Mesenchymal stem cell (in vitro differentiated cells and primary cell): ENCODE results near the gene PLXNC1.
A peak's percentile ranks its signal among the peaks of the same experiment; 100 is the strongest.

Experiments used
- DNase-seq: peaks from one replicate; pipeline ENCODE4 v3.0.0-alpha.2; 2013
- H2AFZ ChIP-seq: one replicate; pipeline ENCODE4 v1.6.1; 2013; ENCODE audit warnings: low read depth, mild to moderate bottlenecking, control low read depth, inconsistent platforms, low read length, moderate library complexity
- H2AK5ac ChIP-seq: 2 replicates; pipeline ENCODE4 v1.6.1; 2013; ENCODE audit warnings: low read length, moderate library complexity, mild to moderate bottlenecking, inconsistent platforms; ENCODE audit not compliant: severe bottlenecking
- H2BK120ac ChIP-seq: one replicate; pipeline ENCODE4 v1.6.1; 2013; ENCODE audit warnings: low read depth, mild to moderate bottlenecking, inconsistent platforms, low read length, moderate library complexity
- H2BK12ac ChIP-seq, 2 experiments: one replicate each; pipeline ENCODE4 v1.6.1; 2013; ENCODE audit warnings: inconsistent platforms in 2 of 2, low read length in 2 of 2, mild to moderate bottlenecking in 2 of 2, moderate library complexity in 2 of 2, control low read depth in 1 of 2
- H2BK15ac ChIP-seq: one replicate; pipeline ENCODE4 v1.6.1; 2013; ENCODE audit warnings: mild to moderate bottlenecking, low read depth, inconsistent platforms; ENCODE audit not compliant: poor library complexity, severe bottlenecking
- H2BK5ac ChIP-seq: 2 replicates; pipeline ENCODE4 v1.6.1; 2013; ENCODE audit warnings: low read depth, mild to moderate bottlenecking, low read length, control low read depth, inconsistent platforms; ENCODE audit not compliant: poor library complexity, severe bottlenecking
- H3K14ac ChIP-seq, 2 experiments: one replicate each; pipeline ENCODE4 v1.6.1; 2013; ENCODE audit warnings: inconsistent platforms in 2 of 2, low read length in 2 of 2, control low read depth in 1 of 2, mild to moderate bottlenecking in 1 of 2, moderate library complexity in 1 of 2
- H3K18ac ChIP-seq, 2 experiments: one replicate each; pipeline ENCODE4 v1.6.1; 2013; ENCODE audit warnings: inconsistent platforms in 2 of 2, low read length in 2 of 2, control low read depth in 1 of 2, low read depth in 1 of 2, mild to moderate bottlenecking in 1 of 2
- H3K23ac ChIP-seq, 2 experiments: one replicate each; pipeline ENCODE4 v1.6.1; 2013; ENCODE audit warnings: inconsistent platforms in 2 of 2, low read length in 2 of 2, mild to moderate bottlenecking in 2 of 2, moderate library complexity in 2 of 2, control low read depth in 1 of 2
- H3K27ac ChIP-seq: 2 replicates; pipeline ENCODE4 v1.5.1; 2013; ENCODE audit warnings: mild to moderate bottlenecking, moderate library complexity, low read length, control low read depth, inconsistent platforms; ENCODE audit not compliant: poor library complexity, severe bottlenecking
- H3K27me3 ChIP-seq, 2 experiments: 2 replicates each; pipeline versions ENCODE4 v1.6.1 to v1.7.0; 2013; ENCODE audit warnings: low read length in 2 of 2, mild to moderate bottlenecking in 2 of 2, moderate library complexity in 2 of 2, control low read depth in 1 of 2, inconsistent platforms in 1 of 2; ENCODE audit not compliant: control insufficient read depth in 1 of 2, insufficient read depth in 1 of 2
- H3K36me3 ChIP-seq, 2 experiments: 2 replicates each; pipeline versions ENCODE4 v1.6.1 to v1.7.0; 2013; ENCODE audit warnings: low read length in 2 of 2, control low read depth in 1 of 2, inconsistent platforms in 1 of 2, low read depth in 1 of 2, mild to moderate bottlenecking in 1 of 2; ENCODE audit not compliant: insufficient read depth in 2 of 2, control insufficient read depth in 1 of 2
- H3K4ac ChIP-seq, 2 experiments: one replicate each; pipeline ENCODE4 v1.6.1; 2013; ENCODE audit warnings: inconsistent platforms in 2 of 2, low read length in 2 of 2, mild to moderate bottlenecking in 2 of 2, moderate library complexity in 2 of 2, control low read depth in 1 of 2, low read depth in 1 of 2
- H3K4me1 ChIP-seq: 2 replicates; pipeline ENCODE4 v1.6.1; 2013; ENCODE audit warnings: low read depth, low read length, control low read depth; ENCODE audit not compliant: control insufficient read depth, insufficient read depth
- H3K4me2 ChIP-seq: 2 replicates; pipeline ENCODE4 v1.6.1; 2013; ENCODE audit warnings: low read length, mild to moderate bottlenecking, inconsistent platforms; ENCODE audit not compliant: poor library complexity, severe bottlenecking
- H3K4me3 ChIP-seq, 2 experiments: 2 replicates each; pipeline versions ENCODE4 v1.5.1 to v1.7.0; 2013; ENCODE audit warnings: low read length in 2 of 2, mild to moderate bottlenecking in 2 of 2, control low read depth in 1 of 2, low read depth in 1 of 2; ENCODE audit not compliant: insufficient read depth in 1 of 2
- H3K79me1 ChIP-seq: replicated peaks from 2 replicates; pipeline ENCODE4 v1.6.1; 2013; ENCODE audit warnings: mild to moderate bottlenecking, control low read depth, low read length, inconsistent platforms; ENCODE audit not compliant: poor library complexity, severe bottlenecking
- H3K9ac ChIP-seq: 2 replicates; pipeline ENCODE4 v1.7.0; 2013; ENCODE audit warnings: mild to moderate bottlenecking, low read length, moderate library complexity
- H3K9me3 ChIP-seq: 2 replicates; pipeline ENCODE4 v1.7.0; 2013; ENCODE audit warnings: mild to moderate bottlenecking, low read length; ENCODE audit not compliant: control insufficient read depth
- H4K8ac ChIP-seq: one replicate; pipeline ENCODE4 v1.6.1; 2013; ENCODE audit warnings: inconsistent platforms, mild to moderate bottlenecking, low read length, moderate library complexity
- H4K91ac ChIP-seq: one replicate; pipeline ENCODE4 v1.6.1; 2013; ENCODE audit warnings: mild to moderate bottlenecking, low read length, inconsistent platforms
- WGBS: methylation state at CpG from one replicate; pipeline ENCODE4 v1.1.7; 2013; ENCODE audit warnings: mixed read lengths; 5-methylcytosine and 5-hydroxymethylcytosine counted together

PLXNC1 gene

GRCh38 chr12:94254270-94254669 is 105.9 kb downstream of the PLXNC1 start:
- H2AFZ ChIP-seq, result no peak overlapping the region
- no peak overlapping the region for H2BK15ac ChIP-seq
- no peak overlapping the region for H2BK120ac ChIP-seq
- no peak overlapping the region for H3K14ac ChIP-seq
- H3K18ac ChIP-seq, result no peak overlapping the region
- no peaks in the 10 kb centered on the region for H3K4me1 ChIP-seq
- no peak overlapping the region for H3K4ac ChIP-seq
- H4K8ac ChIP-seq, result no peak overlapping the region
- peak overlapping the region in 1 of 2 experiments; percentile 39 for H3K4me3 ChIP-seq
- WGBS, result 94% methylated on average over 4 of the region's 4 CpGs
- no peak overlapping the region for H3K4me2 ChIP-seq
- H3K27ac ChIP-seq, result no peak overlapping the region
- no peak overlapping the region for H2BK5ac ChIP-seq
- no peak for DNase-seq
- no peaks in the 10 kb centered on the region for H3K27me3 ChIP-seq
- peak overlapping the region; percentile 45 for H3K9ac ChIP-seq
- no peak overlapping the region for H3K23ac ChIP-seq
- H2AK5ac ChIP-seq, result no peak overlapping the region
- peaks cover 0 to 7% of the 10 kb centered on the region in 2 experiments for H3K36me3 ChIP-seq
- H4K91ac ChIP-seq, result no peak overlapping the region
- no peak overlapping the region for H2BK12ac ChIP-seq
- no peaks in the 10 kb centered on the region for H3K9me3 ChIP-seq
- H3K79me1 ChIP-seq, result no peaks in the 10 kb centered on the region

GRCh38 chr12:94255006-94255405 is 106.6 kb downstream of the PLXNC1 start:
- Histone ChIP-seq H2BK120ac (no peak overlapping the region), H3K18ac (no peak overlapping the region), H3K4me1 (no peaks in the 10 kb centered on the region), H3K79me1 (no peaks in the 10 kb centered on the region), H3K27me3 (no peaks in the 10 kb centered on the region), H3K36me3 (peaks cover 0 to 7% of the 10 kb centered on the region in 2 experiments), H2AFZ (no peak overlapping the region), H3K4ac (no peak overlapping the region), H3K9me3 (no peaks in the 10 kb centered on the region), H2BK5ac (no peak overlapping the region), H3K4me2 (no peak overlapping the region), H3K23ac (no peak overlapping the region), H2BK12ac (no peak overlapping the region), H4K8ac (no peak overlapping the region), H3K14ac (no peak overlapping the region), H2BK15ac (no peak overlapping the region), H3K27ac (no peak overlapping the region), H2AK5ac (no peak overlapping the region), H3K4me3 (peak overlapping the region in 1 of 2 experiments; percentile 39), H4K91ac (no peak overlapping the region), H3K9ac (no peak overlapping the region)
- no peak for DNase-seq
- WGBS, result 95% methylated on average over 2 of the region's 3 CpGs

- no peak for DNase-seq
- H3K14ac ChIP-seq, result no peak overlapping the region
- H3K9ac ChIP-seq, result no peak overlapping the region
- peaks cover 0 to 8% of the 10 kb centered on the region in 2 experiments for H3K36me3 ChIP-seq
- H2BK120ac ChIP-seq, result no peak overlapping the region
- no peak overlapping the region for H4K91ac ChIP-seq
- H3K18ac ChIP-seq, result no peak overlapping the region
- H2BK12ac ChIP-seq, result no peak overlapping the region
- no peak overlapping the region for H3K4me2 ChIP-seq
- no peak overlapping the region for H2AK5ac ChIP-seq
- no peak overlapping the region for H3K23ac ChIP-seq
- H2BK15ac ChIP-seq, result no peak overlapping the region
- H3K27ac ChIP-seq, result no peak overlapping the region
- no peak overlapping the region for H2AFZ ChIP-seq
- no peak overlapping the region for H3K4me3 ChIP-seq
- H3K4me1 ChIP-seq, result no peaks in the 10 kb centered on the region
- H3K4ac ChIP-seq, result no peak overlapping the region
- no peak overlapping the region for H2BK5ac ChIP-seq
- no peaks in the 10 kb centered on the region for H3K79me1 ChIP-seq
- H4K8ac ChIP-seq, result no peak overlapping the region
- H3K9me3 ChIP-seq, result no peaks in the 10 kb centered on the region
- no peaks in the 10 kb centered on the region for H3K27me3 ChIP-seq
Observed at GRCh38 chr12:94255428-94255827, 107.1 kb downstream of the PLXNC1 start.

GRCh38 chr12:94258593-94258992 is 110.2 kb downstream of the PLXNC1 start:
- H3K14ac ChIP-seq, result no peak overlapping the region
- no peak overlapping the region for H4K8ac ChIP-seq
- H2AK5ac ChIP-seq, result no peak overlapping the region
- H3K9ac ChIP-seq, result no peak overlapping the region
- H2AFZ ChIP-seq, result no peak overlapping the region
- H3K27ac ChIP-seq, result no peak overlapping the region
- no peaks in the 10 kb centered on the region for H3K9me3 ChIP-seq
- DNase-seq, result no peak
- H4K91ac ChIP-seq, result no peak overlapping the region
- H3K79me1 ChIP-seq, result no peaks in the 10 kb centered on the region
- H3K36me3 ChIP-seq, result peaks cover 0 to 14% of the 10 kb centered on the region in 2 experiments
- H3K27me3 ChIP-seq, result no peaks in the 10 kb centered on the region
- no peak overlapping the region for H3K18ac ChIP-seq
- H2BK5ac ChIP-seq, result no peak overlapping the region
- H3K4me1 ChIP-seq, result no peaks in the 10 kb centered on the region
- no peak overlapping the region for H2BK120ac ChIP-seq
- H3K23ac ChIP-seq, result no peak overlapping the region
- no CpG with 5 or more reads among the region's 2 CpGs for WGBS
- H2BK12ac ChIP-seq, result no peak overlapping the region
- H3K4me2 ChIP-seq, result no peak overlapping the region
- no peak overlapping the region for H3K4me3 ChIP-seq
- no peak overlapping the region for H3K4ac ChIP-seq
- H2BK15ac ChIP-seq, result no peak overlapping the region
